Tongue (tissue), 2 donors: Measurements from ENCODE around the gene TECTA. TPM values are rescaled to one million over a fixed set of nuclear protein-coding genes. Genes with fewer than 3 reads are reported as not detected.
A peak's percentile ranks its signal among the peaks of the same experiment; 100 is the strongest.

Experiments used
- DNase-seq: peaks from one replicate; pipeline ENCODE4 v3.0.0-alpha.2; 2015
- total RNA-seq: library from RNA; depleted of rRNA; stranded (reverse); fragments of >200 nt; gene quantifications from one replicate; pipeline ENCODE4 v1.2.3, GENCODE V29; 2014

TECTA gene, protein sequence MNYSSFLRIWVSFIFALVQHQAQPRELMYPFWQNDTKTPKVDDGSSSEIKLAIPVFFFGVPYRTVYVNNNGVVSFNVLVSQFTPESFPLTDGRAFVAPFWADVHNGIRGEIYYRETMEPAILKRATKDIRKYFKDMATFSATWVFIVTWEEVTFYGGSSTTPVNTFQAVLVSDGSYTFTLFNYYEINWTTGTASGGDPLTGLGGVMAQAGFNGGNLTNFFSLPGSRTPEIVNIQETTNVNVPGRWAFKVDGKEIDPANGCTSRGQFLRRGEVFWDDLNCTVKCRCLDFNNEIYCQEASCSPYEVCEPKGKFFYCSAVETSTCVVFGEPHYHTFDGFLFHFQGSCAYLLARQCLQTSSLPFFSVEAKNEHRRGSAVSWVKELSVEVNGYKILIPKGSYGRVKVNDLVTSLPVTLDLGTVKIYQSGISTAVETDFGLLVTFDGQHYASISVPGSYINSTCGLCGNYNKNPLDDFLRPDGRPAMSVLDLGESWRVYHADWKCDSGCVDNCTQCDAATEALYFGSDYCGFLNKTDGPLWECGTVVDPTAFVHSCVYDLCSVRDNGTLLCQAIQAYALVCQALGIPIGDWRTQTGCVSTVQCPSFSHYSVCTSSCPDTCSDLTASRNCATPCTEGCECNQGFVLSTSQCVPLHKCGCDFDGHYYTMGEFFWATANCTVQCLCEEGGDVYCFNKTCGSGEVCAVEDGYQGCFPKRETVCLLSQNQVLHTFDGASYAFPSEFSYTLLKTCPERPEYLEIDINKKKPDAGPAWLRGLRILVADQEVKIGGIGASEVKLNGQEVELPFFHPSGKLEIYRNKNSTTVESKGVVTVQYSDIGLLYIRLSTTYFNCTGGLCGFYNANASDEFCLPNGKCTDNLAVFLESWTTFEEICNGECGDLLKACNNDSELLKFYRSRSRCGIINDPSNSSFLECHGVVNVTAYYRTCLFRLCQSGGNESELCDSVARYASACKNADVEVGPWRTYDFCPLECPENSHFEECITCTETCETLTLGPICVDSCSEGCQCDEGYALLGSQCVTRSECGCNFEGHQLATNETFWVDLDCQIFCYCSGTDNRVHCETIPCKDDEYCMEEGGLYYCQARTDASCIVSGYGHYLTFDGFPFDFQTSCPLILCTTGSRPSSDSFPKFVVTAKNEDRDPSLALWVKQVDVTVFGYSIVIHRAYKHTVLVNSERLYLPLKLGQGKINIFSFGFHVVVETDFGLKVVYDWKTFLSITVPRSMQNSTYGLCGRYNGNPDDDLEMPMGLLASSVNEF (N-terminal part only)
- total RNA-seq, result 2.1 TPM

DNA sequence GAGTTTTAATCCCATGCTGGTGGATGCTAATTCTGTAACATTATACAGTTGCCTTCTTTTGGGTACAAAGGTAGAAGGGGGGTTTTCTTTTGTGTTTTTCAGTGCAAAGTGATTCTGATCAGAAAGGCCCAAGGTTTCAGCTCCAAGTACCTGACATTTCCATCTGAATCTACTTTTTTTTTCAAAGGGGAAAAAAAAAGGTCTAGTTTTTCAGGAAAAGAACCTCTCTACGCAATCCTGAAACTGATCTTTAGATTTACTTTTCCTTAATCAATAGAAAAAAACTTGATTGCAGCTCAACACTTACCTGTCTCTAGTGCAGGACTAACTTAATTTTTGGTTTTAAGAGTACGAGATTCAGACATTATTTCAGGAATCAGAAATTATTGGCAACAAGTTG is at the start of gene TECTA:
TECTA (plus strand) TSS at position 301 of the 400 bp plus-strand sequence. CDS start 1,423 bp downstream, outside the sequence.
- DNase-seq, result no peak

DNA sequence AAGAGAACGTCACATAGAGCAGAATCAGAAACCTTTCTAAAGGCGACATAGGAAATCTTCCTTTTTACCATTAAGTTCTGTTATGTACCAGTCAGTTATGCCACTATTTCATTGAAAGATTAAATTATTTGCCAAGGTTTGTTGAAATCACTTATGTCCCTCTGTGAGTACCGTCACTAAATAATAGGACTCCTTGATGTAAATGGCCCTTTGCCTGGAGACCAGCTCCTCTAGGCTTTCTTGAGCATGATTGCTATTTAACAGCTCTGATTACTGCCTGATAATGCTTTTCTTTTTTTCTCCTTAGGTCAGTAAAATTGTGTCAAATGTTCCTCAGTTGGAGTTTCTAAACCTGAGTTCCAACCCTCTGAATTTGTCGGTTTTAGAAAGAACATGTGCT is 47.8 kb upstream of the TECTA start:
- DNase-seq, result no peak

DNA sequence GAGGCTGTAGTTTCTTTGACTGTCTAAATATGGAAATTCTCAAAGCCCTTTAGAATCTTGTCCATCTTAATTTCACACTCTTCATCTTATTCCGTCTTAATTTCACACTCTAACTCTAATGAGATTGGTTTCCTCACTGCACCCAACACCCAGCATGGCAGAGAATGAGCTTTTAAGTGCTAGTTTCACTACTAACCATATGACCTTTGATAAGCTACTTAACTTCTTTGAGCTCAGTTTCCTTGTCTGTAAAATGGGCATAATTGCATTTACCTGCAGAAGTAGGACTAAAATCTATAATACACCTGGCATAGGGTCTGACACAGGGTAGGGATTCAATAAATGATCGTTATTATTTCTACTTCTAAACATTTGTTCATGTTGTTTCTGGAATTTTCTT is 46.8 kb upstream of the TECTA start:
- no peak for DNase-seq

DNA sequence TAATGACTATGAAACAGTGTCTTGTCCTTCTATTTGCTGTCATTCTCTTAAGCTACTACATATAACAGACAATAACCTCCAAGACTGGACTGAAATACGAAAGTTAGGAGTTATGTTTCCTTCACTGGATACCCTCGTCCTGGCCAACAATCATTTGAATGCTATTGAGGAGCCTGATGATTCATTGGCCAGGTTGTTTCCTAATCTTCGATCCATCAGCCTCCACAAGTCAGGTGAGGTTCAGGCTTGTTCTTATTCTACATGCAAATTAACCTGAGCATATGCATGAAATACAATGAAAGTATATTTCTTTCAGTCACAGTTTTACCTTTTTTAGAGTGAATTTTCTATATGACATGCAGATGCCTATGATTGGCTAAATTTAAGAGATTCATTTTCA is 46.0 kb upstream of the TECTA start:
- DNase-seq, result no peak

DNA sequence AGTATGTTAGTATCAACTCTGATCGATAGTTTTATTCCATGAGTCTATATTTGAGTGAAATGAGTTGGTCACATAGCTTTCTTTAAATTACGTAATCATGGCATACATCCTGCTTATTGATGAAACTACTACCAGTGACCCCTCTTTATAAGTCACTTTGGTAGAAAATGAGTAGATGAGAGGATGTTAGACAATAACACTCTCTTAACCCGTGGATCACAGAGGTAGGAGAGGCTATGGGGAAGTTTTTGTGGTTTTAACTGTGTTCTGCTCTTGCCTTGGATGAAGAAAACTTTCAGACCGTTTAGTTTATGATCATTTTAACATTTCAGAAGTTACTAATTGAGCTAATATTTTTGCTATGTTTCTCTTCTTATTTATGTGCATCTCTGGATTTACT is 43.1 kb upstream of the TECTA start:
- no peak for DNase-seq

DNA sequence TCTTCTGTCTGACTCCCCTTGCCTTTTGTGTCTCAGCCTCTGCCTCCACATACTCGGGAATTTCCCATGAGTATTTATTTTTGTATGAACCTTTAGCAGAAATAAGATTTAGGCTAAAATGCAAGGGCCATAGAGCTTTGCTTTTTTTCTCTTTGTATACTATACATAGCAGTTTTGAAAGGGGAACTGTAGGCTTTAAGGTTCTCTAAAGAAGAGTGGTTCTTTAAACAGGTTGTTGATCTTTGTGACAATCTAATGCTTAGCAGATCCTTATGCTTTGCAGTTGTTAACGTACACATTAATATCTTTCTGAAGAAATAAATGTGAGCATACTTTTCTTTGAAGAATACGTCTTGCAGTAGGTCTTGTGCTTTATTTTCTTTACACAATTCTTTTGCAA is 42.1 kb upstream of the TECTA start:
- no peak for DNase-seq

DNA sequence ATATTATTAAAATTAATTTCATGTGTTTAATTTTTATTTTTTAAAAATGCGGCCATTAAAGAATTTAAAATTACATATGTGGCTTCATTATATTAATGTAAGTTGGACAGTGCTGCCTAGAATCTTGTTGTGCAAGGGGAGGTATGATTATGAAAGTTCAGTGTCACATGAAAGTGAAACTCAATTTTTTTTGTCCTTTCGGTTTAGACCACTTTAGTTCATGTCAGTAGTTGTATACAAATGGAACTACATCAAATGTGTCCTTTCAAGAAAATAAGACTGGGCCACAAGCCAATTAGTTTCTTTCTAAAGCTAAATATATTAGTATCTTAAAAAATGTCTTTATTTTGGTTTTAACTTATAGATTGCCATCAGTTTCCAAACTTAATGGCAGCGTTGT is 41.4 kb upstream of the TECTA start:
- no peak for DNase-seq

DNA sequence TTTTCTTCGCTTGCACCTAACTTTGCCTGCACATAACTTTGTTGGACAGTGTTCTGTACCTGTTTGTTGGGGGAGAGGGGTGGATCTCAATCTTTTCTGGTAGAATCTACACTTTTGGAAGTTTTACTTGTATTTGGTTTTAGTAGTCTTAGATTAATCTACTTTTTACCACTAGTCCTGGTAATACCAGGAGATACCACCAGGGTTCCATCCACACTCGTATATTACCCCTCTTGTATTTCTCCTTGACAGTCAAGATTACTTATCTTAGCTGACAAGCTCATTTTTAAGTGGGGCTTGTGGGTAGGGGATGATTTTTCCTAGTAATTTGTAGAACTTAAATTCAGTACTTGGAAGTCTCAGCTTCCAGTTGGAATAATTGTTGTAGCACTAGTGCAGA is 37.3 kb upstream of the TECTA start:
- no peak for DNase-seq

DNA sequence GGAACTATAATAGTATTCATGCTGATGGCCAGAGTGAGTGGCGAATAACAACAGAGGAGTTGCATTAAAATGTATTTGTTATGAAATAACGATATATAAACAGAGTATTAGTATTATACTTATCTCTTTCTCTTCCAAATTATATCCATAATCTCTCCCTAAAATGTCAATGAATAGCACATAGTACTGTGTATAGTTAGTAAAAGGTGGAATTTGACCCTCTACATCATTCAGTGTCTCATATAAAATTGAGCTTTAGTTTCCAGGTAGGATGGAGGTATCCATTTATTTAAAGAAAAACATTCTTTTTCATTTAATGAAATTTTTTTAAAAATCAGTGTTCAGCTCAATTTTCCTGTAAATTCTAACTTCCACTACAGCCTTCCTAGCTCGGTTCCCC is 34.4 kb upstream of the TECTA start:
- DNase-seq, result no peak

DNA sequence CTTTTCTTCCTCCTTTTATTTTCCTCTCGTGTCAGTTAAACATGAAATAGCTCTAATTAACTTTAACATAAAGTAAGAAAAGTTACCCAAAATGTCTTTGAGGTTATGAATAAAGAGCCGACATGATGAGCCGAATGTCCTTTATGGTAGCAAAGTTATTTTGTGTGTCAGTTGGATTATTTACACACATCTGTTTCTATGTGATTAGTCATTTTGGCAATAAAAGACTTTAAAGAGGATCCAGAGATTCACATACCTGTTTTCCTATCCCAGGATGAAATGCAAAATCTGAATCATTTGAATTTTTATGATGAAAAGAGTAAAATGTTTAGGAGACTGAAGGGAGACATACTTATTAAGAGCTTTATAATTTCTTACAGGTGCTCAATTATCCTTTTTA is 34.0 kb upstream of the TECTA start:
- DNase-seq, result no peak

DNA sequence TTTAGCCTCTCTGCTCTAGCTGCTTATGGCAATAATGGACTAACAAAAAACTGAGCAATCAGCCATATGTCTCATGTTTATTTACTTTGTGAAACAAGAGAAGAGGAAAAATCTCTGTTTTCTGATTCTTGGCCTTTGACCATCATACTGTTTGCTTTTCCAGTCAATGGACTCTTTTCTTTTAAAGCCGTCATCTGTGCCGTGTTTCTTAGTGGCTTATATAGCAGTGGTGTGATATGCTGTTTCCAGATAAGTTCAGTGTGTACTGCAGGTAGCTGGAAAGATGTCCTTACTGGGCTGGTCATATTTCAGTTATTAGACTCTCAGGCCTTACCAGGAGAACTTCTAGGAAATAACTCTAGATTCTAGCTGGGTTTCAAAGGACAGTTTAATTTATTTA is 33.6 kb upstream of the TECTA start:
- peak; percentile 29 for DNase-seq

DNA sequence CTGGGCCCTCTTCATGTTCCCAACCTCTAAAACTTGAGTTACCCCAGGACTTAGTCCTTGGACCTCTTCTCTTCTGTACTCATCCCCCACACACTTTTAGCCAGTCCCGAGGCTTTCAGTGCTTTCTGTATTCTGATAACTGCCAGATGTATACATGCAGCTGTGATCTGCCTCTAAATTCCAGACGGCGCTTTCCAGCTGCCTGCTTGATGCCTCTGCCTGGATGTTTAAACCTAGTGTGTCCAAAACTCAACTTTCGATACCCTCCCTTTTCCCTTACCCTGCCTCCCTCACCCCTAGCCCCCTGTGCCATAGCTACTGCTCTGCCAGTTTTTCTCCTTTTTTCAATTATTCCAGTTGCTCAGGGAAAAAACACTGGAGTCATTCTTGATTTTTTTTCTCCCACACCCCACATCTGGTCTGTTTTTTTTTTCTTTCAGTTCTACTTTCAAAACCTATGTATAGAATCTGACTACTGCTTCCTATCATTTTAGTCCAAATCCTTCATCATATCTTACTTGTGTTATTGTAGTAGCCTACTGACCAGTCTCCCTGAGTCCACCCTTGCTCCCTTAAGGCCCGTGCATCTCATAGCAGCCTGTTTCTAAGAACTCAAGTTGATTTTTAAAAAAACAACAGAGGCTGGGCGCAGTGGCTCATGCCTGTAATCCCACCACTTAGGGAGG is 32.9 kb upstream of the TECTA start:
- peak; percentile 78 for DNase-seq

DNA sequence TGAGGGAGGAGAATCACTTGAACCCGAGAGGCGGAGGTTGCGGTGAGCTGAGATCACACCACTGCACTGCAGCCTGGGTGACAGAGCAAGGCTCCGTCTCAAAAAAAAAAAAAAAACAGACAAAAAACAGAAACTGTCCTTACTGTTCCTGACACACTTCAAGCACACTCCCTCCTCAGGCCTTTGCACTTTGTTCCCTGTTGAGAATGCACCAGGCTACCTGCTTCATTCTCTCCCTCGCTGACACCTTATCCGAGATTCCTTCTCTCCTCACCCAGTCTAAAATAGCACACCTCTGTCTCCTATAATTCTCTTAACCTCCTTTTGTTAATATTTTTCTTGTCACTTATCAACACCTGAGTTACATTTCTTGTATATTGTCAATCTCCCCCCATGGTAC is 32.3 kb upstream of the TECTA start:
- DNase-seq, result no peak

DNA sequence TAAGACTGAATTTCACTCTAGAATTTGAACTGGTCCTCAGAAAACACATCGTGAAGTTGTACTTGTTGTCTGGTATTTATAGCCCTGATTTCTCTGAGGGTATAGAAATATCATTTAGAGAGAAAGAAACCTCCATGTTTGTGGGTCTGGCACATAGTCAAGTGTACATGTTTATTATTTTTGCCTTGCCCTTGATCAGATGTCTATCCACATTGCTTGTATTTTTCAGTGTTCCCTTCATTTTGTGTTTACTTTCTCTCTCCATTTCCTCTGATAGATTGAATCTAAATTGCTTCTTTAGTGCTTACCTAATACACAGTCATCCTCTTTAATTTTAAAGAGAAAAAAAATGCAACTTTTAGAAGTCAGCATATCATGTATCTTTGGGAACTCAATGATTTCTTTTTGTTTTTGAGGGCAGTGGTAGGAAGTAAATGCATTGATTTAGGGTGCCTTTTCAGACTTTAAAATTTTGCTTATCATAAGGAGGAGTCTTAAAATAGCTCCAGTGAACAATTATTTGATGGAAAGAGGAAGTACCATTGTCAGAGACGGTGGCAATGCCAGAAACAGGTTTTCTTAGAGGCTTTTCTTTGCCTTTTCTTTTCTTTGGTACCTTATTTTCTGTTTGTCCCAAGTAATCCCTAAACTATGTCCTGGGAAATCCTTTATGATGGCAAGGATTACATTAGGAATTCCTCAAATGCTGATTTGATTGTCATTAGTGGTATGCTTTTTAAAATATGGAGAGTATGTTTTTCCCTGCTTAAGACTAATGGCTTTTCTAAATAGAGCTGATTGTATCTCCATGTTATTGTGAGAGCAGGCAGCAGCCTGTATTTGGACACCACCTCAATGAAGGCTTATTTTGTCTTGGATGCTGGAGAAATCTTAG is 29.8 kb upstream of the TECTA start:
- no peak for DNase-seq

DNA sequence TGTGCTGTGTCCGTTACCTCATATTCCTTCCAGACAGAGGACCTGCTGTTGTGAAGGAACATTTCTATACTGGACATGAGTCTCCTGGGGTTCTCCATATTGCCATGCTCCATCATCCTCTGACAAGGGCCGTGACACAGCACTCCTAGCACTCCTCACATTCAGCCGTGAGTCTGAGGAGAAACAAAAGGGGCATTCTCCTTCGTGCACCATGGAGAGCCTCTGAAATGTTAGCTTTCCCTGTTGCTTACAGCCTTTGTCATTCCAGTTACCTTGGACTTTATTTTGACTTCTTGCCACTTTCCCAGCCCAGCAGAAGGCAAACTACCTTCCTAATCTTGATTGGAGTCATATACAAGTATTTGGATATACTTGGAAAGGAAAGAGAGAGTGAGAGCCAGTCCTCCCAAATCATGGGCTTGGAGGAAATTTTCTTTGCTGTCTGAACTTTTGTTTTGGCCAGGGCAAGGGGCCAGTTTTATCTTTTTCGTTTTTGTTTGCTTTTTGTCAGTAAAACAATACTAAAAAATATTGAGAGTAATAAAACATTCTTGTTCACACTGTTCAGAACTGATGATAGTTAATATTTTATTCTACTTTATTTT is 29.1 kb upstream of the TECTA start:
- DNase-seq, result no peak

DNA sequence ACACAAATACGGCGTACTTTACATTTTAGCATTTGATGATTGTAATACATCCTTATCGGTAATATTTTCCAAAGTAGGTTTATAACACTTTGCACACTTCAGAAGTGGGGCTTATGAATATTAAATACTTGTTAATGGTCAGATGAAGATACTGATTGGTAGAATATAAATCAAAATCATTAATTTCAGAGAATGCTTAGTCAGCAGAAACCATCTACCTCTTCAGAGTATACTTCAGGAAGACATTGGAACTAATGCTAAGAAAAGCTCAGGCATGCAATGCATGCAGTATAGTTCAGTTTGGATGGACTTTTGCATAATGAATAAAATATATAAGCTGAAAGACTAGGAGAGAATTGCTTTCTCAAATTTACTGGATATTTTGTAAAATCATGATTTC is 19.7 kb upstream of the TECTA start:
- no peak for DNase-seq

DNA sequence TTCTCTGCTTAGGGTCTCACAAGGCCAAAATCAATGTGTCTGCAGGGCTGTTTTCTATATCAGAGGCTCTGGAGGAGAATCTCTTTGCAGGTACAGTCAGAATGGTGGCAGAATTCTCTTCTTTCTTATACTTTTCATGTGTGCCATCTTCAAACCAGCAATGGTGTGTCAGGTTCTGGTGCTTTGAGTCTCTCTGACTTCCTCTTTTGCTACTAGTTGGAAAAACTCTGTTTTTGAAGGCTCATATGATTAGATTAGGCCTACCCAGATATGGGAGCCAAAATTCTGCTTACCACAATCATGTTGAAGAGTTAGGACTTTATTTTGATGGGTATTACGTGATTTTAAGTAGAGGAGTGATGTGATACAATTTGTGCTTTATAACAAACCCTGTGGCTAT is 18.8 kb upstream of the TECTA start:
- no peak for DNase-seq

DNA sequence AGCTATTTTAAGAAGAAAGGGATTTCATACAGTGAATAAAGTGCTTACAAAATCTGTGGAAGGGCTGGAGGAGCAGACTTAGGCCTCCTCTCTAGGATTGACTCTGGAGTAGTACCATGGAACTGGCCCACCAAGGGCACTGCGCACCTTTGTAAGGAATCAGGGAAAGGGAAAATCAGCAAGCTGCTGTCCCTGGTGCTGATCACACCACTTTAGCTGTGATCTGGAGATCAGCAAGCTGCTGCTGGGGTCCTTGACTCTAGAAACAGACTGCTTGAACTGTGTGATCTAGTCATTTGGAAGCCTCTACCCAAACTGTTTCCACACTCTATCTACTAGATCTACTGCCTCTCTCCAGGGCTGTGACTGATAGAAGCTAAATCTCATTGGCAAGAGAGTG is 18.4 kb upstream of the TECTA start:
- DNase-seq, result peak; percentile 45

DNA sequence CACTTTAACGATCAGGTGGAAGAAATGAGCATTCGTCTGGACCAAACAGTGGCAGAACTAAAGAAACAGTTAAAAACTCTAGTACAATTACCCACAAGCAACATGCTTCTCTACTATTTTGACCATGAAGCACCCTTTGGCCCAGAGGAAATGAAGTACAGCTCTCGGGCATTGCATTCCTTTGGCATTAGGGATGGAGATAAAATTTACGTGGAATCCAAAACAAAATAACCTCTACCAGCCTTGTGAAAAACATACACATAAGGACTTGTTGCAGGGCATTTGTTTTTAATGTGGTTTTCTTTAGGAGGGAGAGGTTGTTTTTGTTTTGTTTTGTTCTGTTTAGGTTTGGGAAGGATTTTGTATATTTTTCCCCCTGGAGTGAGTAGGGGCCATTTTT is 14.2 kb upstream of the TECTA start:
- DNase-seq, result no peak

DNA sequence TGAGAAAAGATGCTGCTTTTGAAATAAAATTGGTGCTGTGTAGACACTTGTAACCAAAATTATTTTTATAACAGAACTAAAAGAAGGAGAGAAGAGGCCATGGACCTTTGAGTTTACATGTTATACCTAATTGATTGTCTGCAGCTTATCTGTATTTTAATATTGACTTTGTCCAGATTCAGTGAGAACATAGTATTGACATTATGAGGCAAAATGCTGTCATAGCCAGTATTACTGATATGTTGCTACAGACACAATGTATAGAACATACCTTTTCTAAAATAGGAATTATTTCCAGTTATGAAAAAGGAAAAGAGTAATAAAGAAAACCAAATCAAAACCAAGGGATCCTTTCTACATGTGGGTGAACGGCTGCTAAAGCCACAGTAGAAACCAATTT is 11.5 kb upstream of the TECTA start:
- no peak for DNase-seq
